GM18951 (cell line): ENCODE data around the gene SOX6.

Source experiments
- POLR2A ChIP-seq: IDR thresholded peaks from 4 replicates; pipeline ENCODE4 v1.6.1; 2011; ENCODE audit warnings: mild to moderate bottlenecking; ENCODE audit not compliant: insufficient read length, insufficient read depth; ENCODE audit errors: extremely low read depth
- in situ Hi-C: fragments of 300-500 bp; cut with MboI; formaldehyde crosslinking; loops from one replicate; pipeline ENCODE4 v1.12.0; 2022; ENCODE audit warnings: low sequenced_read_pairs, mixed read lengths, inconsistent platforms; ENCODE audit not compliant: unreplicated experiment

SOX6 gene

DNA sequence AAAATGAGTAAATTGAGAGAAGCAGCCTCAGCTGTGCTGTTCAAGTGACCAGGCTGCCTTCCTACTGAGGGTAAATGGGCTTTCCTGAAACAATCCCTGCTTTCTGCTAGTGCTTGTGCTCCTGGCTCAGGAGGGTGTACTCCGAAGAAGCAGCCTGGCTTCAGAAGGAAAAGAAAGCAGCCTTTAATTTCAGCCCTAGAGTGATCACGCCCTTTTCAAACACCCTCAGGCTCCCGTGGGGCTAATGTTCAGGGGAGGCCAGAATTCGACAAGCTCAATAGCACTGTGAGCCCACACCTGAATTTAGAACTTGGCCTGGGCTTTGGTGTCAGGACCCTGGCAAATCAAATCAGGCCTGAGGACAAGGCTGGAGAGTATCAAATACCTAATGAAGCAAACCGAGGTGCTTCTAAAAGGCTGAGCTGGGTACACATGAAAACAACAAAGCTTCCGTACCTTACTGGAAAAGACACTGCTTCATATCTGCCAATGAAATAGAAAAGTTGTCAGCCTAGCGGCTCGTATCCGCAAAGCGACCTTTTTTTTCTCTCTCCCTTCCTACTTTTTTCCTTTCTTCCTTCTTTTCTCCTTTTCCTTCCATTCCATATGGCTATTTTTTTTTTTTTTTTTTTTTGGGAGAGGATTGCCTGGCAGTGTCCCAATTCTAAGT lies 387.8 kb downstream of the SOX6 start:
- no peak for TF ChIP-seq POLR2A

DNA sequence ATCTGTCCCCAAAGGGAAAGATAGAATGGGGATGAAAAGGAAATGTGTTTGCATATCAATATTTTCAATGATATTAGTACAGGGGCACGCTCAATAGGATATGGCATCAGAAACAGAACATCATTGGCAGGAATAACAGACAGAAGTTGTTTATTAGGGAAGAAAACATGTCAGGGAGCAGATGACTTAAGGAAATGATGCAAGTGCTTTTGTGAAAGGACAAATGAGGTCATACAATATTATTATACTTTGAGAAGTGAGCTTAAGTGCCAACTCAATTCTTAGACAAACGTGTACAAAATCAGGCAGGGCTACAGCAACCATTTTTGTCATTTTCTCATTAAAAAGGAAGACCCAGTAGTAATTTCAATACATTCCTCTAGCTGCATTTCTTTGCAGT lies 388.4 kb downstream of the SOX6 start:
- no peak for TF ChIP-seq POLR2A
- in situ Hi-C loops: no loop called here

More for the DNA sequence above, 387.8 kb downstream of the SOX6 start:
- in situ Hi-C loops: no loop called here

GRCh38 chr11:15967166-15967565 lies 389.2 kb downstream of the SOX6 start:
- in situ Hi-C loops: no loop called here
- TF ChIP-seq POLR2A: no peak

- no peak for TF ChIP-seq POLR2A
Observed at GRCh38 chr11:15965562-15966250, 390.6 kb downstream of the SOX6 start.

GRCh38 chr11:15963266-15963665 lies 393.1 kb downstream of the SOX6 start:
- no peak for TF ChIP-seq POLR2A
- in situ Hi-C loops: no loop called here

More at GRCh38 chr11:15965562-15966250, 390.6 kb downstream of the SOX6 start:
- in situ Hi-C loops: no loop called here

DNA sequence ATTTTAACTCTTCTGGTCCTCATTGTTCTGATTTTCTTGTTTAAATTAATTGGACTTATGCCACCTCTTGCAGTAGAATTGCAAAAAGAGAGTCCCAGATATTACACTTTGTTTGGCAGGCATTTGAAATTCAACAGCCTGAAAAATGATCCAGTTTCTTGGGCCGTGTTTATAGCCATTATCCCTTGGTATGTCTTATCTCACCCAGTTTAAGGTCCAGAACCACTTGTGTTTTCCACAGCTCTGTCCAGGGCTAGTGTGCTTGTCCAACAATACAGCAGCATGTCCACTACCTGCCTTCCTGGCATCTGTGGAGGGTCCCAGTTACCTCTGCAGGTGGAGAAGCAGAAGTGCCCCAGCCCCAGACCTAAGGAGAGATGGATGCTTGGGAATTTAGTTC lies 397.4 kb downstream of the SOX6 start:
- no peak for TF ChIP-seq POLR2A
- in situ Hi-C loops: no loop called here

GRCh38 chr11:15957234-15957633 lies 399.1 kb downstream of the SOX6 start:
- in situ Hi-C loops: no loop called here
- TF ChIP-seq POLR2A: no peak

DNA sequence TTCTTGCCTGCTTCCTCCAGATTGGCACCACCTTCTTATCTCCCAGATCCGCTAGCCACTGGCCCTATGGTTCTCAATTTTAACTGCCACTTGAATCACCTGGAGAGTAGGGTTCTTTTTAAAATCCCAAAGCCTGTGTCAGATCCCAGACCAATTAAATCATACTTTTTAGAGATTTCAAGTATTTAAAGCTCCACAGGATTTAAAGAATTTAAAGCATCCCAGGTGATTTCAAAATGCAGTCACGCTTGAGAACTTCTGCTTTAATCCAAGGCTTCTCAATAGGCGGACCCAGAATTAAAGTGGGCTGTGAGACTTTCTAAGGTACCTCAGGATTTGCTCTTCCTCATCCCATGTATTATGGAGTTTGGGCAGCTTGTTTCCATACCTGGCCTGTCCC lies 400.0 kb downstream of the SOX6 start:
- TF ChIP-seq POLR2A: no peak

GRCh38 chr11:15955595-15955994 lies 400.8 kb downstream of the SOX6 start:
- in situ Hi-C loops: no loop called here
- TF ChIP-seq POLR2A: no peak

More for the DNA sequence above, 400.0 kb downstream of the SOX6 start:
- in situ Hi-C loops: no loop called here

- in situ Hi-C loops: no loop called here
- TF ChIP-seq POLR2A: no peak
Observed at GRCh38 chr11:15947681-15948648, 408.4 kb downstream of the SOX6 start.

DNA sequence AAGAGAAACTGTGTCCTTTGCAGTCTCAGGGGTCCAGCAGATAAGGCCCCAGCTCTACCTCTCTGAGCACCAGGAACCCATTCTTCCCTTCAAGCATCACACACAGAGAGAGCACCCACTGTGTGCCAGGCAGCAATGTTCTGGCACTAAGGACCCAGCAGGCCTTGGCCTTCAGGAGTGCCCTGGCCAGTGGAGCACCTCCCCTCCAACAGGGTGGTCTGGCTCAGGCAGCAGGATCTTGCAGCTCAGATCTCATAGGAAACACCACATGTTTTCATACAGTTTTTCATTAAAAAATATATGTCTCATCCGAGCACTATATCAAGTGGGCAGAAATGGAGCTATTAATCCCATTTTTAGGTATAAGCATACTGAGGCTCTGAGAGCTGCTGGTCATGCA lies 410.6 kb downstream of the SOX6 start:
- in situ Hi-C loops: no loop called here
- TF ChIP-seq POLR2A: no peak

- in situ Hi-C loops: no loop called here
- TF ChIP-seq POLR2A: no peak
Observed at GRCh38 chr11:15944460-15944859, 411.9 kb downstream of the SOX6 start.

DNA sequence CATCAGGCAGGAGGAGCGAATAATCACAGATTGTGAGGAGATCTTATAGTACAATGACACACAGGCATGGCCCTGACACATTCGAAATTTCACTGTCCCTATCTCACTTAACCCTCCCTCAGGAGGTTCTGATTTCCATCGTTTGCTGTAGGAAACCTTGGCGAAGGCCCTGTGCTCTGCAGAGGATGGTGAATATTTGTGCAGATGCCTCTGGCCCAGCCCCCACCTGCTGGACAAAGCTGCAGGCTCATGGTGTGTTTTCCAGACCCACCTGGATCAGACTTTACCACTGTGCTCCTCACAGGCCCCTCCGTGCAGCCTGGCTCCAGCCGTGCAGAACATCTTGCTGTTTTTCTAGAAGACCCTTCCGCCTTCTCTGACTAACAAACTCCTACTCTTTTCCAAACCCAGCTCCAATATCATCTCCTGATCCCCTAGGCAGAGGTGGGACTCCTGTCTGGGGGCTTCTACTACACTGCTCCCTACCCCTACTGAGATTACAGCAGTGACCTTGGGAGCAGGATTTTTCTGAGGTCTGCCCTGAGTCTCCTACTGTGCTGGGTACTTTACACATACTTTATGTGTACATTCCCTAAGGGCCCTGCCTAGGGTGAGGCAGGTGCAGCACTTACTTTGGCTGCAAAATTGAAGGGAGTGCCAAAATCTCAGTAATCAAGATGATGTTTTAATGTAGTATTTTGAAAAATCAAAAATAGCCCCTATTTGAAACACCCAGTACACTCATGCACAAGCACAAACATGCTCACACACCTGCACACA lies 412.7 kb downstream of the SOX6 start:
- in situ Hi-C loops: no loop called here

GRCh38 chr11:15942936-15943335 lies 413.4 kb downstream of the SOX6 start:
- in situ Hi-C loops: no loop called here
- TF ChIP-seq POLR2A: no peak

More for the DNA sequence above, 412.7 kb downstream of the SOX6 start:
- no peak for TF ChIP-seq POLR2A
